HG03457 (cell line): ENCODE measurements around the gene VPS50.

Source experiments
- ATAC-seq: cut with Tn5 transposase; IDR thresholded peaks from one replicate; pipeline ENCODE4 v1.9.1; 2021; ENCODE audit warnings: moderate number of reproducible peaks; ENCODE audit not compliant: unreplicated experiment

Gene VPS50

GRCh38 chr7:93402944-93403343 lies 170.8 kb downstream of the VPS50 start:
- no peak for ATAC-seq

GRCh38 chr7:93407239-93407638 lies 175.1 kb downstream of the VPS50 start:
- ATAC-seq: no peak

- no peak for ATAC-seq
These were observed 177.2 kb downstream of the VPS50 start for GRCh38 chr7:93409324-93409723.
